ENCODE results near the gene NEU3. TPM values are rescaled to one million over a fixed set of nuclear protein-coding genes. Genes with fewer than 3 reads are reported as not detected.

Gene NEU3
- total and polyA plus RNA-seq, 2 of the 13 experiments (the other 11 are each of a cell fraction or from before 2014, with no cell fraction given), result 6.3 to 15.3 TPM

DNA sequence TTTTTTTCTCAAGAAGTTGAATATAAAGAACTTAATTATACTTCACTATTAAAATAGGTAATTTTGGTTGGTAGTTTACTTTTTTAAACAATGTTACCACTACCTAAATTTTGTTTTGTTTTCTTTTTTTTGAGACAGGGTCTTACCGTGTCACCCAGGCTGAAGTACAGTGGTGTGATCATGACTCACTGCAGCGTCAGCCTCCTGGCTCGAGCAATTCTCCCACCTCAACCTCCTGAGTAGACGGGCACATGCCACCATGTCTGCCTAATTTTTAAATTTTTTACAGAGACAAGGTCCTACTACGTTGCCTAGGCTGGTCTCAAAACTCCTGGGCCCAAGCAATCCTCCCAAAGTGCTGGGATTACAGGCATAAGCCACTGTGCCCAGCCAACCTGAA, 22.1 kb upstream of the NEU3 start:
- ChIA-PET CTCF (ENCODE audit: low intra/inter-chr PET ratio, low total read pairs) (no interaction called here), POLR2A (interaction anchor here (1.4 kb wide), 1 partner anchor 22 kb away, joined by 5 read pairs; the partner anchor contains the start of gene NEU3)
- 96% methylated on average over 5 of the region's 5 CpGs for WGBS (ENCODE audit: low lambda C conversion rate)
- no peak for DNase-seq (ENCODE audit: low spot score)
- TF ChIP-seq PHF5A (CRISPR knock-in tag; IDR thresholded peaks at IDR 0.05; ENCODE audit: low read depth, unreplicated experiment) (no peak), ZSCAN25 (CRISPR knock-in tag; IDR thresholded peaks at IDR 0.05) (no peak), ZNF788 (CRISPR knock-in tag; IDR thresholded peaks at IDR 0.05; ENCODE audit: borderline replicate concordance) (no peak), FOXJ3 (CRISPR knock-in tag; IDR thresholded peaks at IDR 0.05; ENCODE audit: borderline replicate concordance) (no peak), ZNF343 (CRISPR knock-in tag; IDR thresholded peaks at IDR 0.05) (no peak)
- Histone ChIP-seq H3K4me3 (replicated peaks in 1 of 3; ENCODE audit: insufficient read depth in 1 of 3, low read depth in 2 of 3, low read length in 3 of 3) (no peak overlapping the region), H4K20me1 (ENCODE audit: insufficient read depth, low read length) (peaks cover 20% of the 10 kb centered on the region), H3K36me3 (replicated peaks in 1 of 2; ENCODE audit: control insufficient read depth in 1 of 2, insufficient read depth in 2 of 2, low read length in 2 of 2) (peaks cover 13 to 60% of the 10 kb centered on the region in 2 experiments), H3K4me1 (ENCODE audit: insufficient read depth, low read length) (no peaks in the 10 kb centered on the region), H3K9ac (ENCODE audit: insufficient read depth, low read depth, low read length) (no peak overlapping the region), H3K27ac (ENCODE audit: extremely low read length, insufficient read depth, low read length) (no peak overlapping the region), H3K27me3 (ENCODE audit: control insufficient read depth in 1 of 2, insufficient read depth in 2 of 2, low read length in 2 of 2) (no peaks in the 10 kb centered on the region), H3K4me2 (ENCODE audit: low read depth, low read length) (no peak overlapping the region), H3K79me2 (ENCODE audit: insufficient read depth, low read length) (peaks cover 35% of the 10 kb centered on the region), H3K9me3 (ENCODE audit: low read length) (no peaks in the 10 kb centered on the region), H2AFZ (ENCODE audit: low read length) (no peak overlapping the region)
- intact Hi-C loops (cut with micrococcal nuclease; ENCODE audit: unreplicated experiment), result no loop called here
- no TSS peak for BruUV-seq (replicated peaks)
- in situ Hi-C loops (cut with HindIII; ENCODE audit: extremely low pct_ligation_motif_present, low pct_unique_long_range_greater_than_20kb), result no loop called here
- FAIRE-seq, result no peak
- ATAC-seq, result no peak

GRCh38 chr11:74970852-74971395, 17.8 kb upstream of the NEU3 start:
- DNase-seq (ENCODE audit: low spot score), result no peak
- H4K20me1 ChIP-seq (ENCODE audit: insufficient read depth, low read length), result peaks cover 4% of the 10 kb centered on the region; the same call in 1 of the 2 replicates
- H3K9ac ChIP-seq (ENCODE audit: insufficient read depth, low read depth, low read length), result no peak overlapping the region
- H3K4me2 ChIP-seq (ENCODE audit: low read depth, low read length), result no peak overlapping the region
- H3K4me3 ChIP-seq (replicated peaks in 1 of 3; ENCODE audit: insufficient read depth in 1 of 3, low read depth in 2 of 3, low read length in 3 of 3), result no peak overlapping the region
- no peak overlapping the region for H3K27ac ChIP-seq (ENCODE audit: extremely low read length, insufficient read depth, low read length)
- no peaks in the 10 kb centered on the region for H3K27me3 ChIP-seq (ENCODE audit: control insufficient read depth in 1 of 2, insufficient read depth in 2 of 2, low read length in 2 of 2)
- H3K9me3 ChIP-seq (ENCODE audit: low read length), result no peaks in the 10 kb centered on the region
- FAIRE-seq, result no peak
- ATAC-seq, result no peak
- no peak overlapping the region for H2AFZ ChIP-seq (ENCODE audit: low read length)
- peaks cover 20 to 75% of the 10 kb centered on the region in 2 experiments for H3K36me3 ChIP-seq (replicated peaks in 1 of 2; ENCODE audit: control insufficient read depth in 1 of 2, insufficient read depth in 2 of 2, low read length in 2 of 2)
- H3K79me2 ChIP-seq (ENCODE audit: insufficient read depth, low read length), result no peaks in the 10 kb centered on the region
- BruUV-seq (replicated peaks), result no TSS peak
- ChIA-PET CTCF (ENCODE audit: low intra/inter-chr PET ratio, low total read pairs) (no interaction called here), POLR2A (no interaction called here)
- 95% methylated on average over 1 of the region's 1 CpG for WGBS (ENCODE audit: low lambda C conversion rate)
- in situ Hi-C loops (cut with HindIII; ENCODE audit: extremely low pct_ligation_motif_present, low pct_unique_long_range_greater_than_20kb) (no loop called here), intact Hi-C loops (cut with micrococcal nuclease; ENCODE audit: unreplicated experiment) (no loop called here)
- TF ChIP-seq U2AF1 (optimal IDR thresholded peaks at IDR 0.05; ENCODE audit: low read depth, low read length) (no peak), ZFP41 (CRISPR knock-in tag; IDR thresholded peaks at IDR 0.05; ENCODE audit: borderline replicate concordance) (no peak), SP1 (IDR thresholded peaks at IDR 0.05) (no peak), SP1 (CRISPR knock-in tag; IDR thresholded peaks at IDR 0.05) (no peak), U2AF2 (IDR thresholded peaks at IDR 0.05; ENCODE audit: low read depth, low read length) (no peak), ZFP62 (CRISPR knock-in tag; IDR thresholded peaks at IDR 0.05) (no peak)
- TF ChIP-seq, protein P1, sequence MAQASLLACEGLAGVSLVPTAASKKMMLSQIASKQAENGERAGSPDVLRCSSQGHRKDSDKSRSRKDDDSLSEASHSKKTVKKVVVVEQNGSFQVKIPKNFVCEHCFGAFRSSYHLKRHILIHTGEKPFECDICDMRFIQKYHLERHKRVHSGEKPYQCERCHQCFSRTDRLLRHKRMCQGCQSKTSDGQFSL (CRISPR knock-in tag; IDR thresholded peaks at IDR 0.05), result no peak
- peaks cover 6% of the 10 kb centered on the region for H3K4me1 ChIP-seq (ENCODE audit: insufficient read depth, low read length)
